Astrocyte (in vitro differentiated cells and primary cell): ENCODE measurements around the gene GPR52. TPM values are rescaled to one million over a fixed set of nuclear protein-coding genes. Genes with fewer than 3 reads are reported as not detected.

ENCODE experiments used
- DNase-seq: peaks from one replicate; pipeline ENCODE4 v3.0.0-alpha.2; 2010; ENCODE audit warnings: low read depth
- FAIRE-seq: peaks from 2 replicates; lab custom pipeline; 2011; peaks lifted over from hg19 to GRCh38; lab: Jason Lieb, UNC
- H2AFZ ChIP-seq: 2 replicates; pipeline ENCODE4 v1.6.0; 2012; ENCODE audit warnings: low read depth, low read length, inconsistent platforms
- H3K27ac ChIP-seq: 2 replicates; pipeline ENCODE4 v1.5.1; 2011; ENCODE audit warnings: low read depth, low read length, inconsistent platforms
- H3K27me3 ChIP-seq: 2 replicates; pipeline ENCODE4 v1.6.0; 2011; ENCODE audit warnings: low read length, inconsistent platforms; ENCODE audit not compliant: insufficient read depth
- H3K36me3 ChIP-seq: 2 replicates; pipeline ENCODE4 v1.5.1; 2011; ENCODE audit warnings: low read length, inconsistent platforms; ENCODE audit not compliant: insufficient read depth
- H3K4me1 ChIP-seq: 2 replicates; pipeline ENCODE4 v1.5.1; 2011; ENCODE audit warnings: low read length, inconsistent platforms; ENCODE audit not compliant: insufficient read depth
- H3K4me2 ChIP-seq: 2 replicates; pipeline ENCODE4 v1.6.0; 2012; ENCODE audit warnings: low read length, inconsistent platforms
- H3K4me3 ChIP-seq: 2 replicates; pipeline ENCODE4 v1.5.1; 2011; ENCODE audit warnings: low read depth, mild to moderate bottlenecking, low read length, inconsistent platforms; ENCODE audit not compliant: insufficient read depth
- H3K79me2 ChIP-seq: 2 replicates; pipeline ENCODE4 v1.6.0; 2012; ENCODE audit warnings: mild to moderate bottlenecking, low read length, inconsistent platforms; ENCODE audit not compliant: insufficient read depth
- H3K9ac ChIP-seq: 2 replicates; pipeline ENCODE4 v1.6.0; 2012; ENCODE audit warnings: mild to moderate bottlenecking, low read length, inconsistent platforms
- H3K9me3 ChIP-seq: 2 replicates; pipeline ENCODE4 v1.5.1; 2012; ENCODE audit warnings: low read depth, mild to moderate bottlenecking, low read length, inconsistent platforms; ENCODE audit not compliant: insufficient read depth
- H4K20me1 ChIP-seq: 2 replicates; pipeline ENCODE4 v1.6.0; 2012; ENCODE audit warnings: low read length, inconsistent platforms; ENCODE audit not compliant: insufficient read depth
- H3K27ac Mint-ChIP-seq: one replicate; pipeline ENCODE4 v1.8.0; 2021; ENCODE audit warnings: mild to moderate bottlenecking, mixed read lengths; ENCODE audit not compliant: unreplicated experiment
- H3K27me3 Mint-ChIP-seq: one replicate; pipeline ENCODE4 v1.8.0; 2021; ENCODE audit warnings: low read depth, mixed read lengths; ENCODE audit not compliant: unreplicated experiment
- H3K36me3 Mint-ChIP-seq: one replicate; pipeline ENCODE4 v1.8.0; 2021; ENCODE audit warnings: low read depth, mixed read lengths; ENCODE audit not compliant: unreplicated experiment
- H3K4me1 Mint-ChIP-seq: one replicate; pipeline ENCODE4 v1.8.0; 2021; ENCODE audit warnings: low read depth, mixed read lengths; ENCODE audit not compliant: unreplicated experiment
- H3K4me3 Mint-ChIP-seq: one replicate; pipeline ENCODE4 v1.8.0; 2021; ENCODE audit warnings: mild to moderate bottlenecking, moderate library complexity, mixed read lengths; ENCODE audit not compliant: unreplicated experiment
- H3K9me3 Mint-ChIP-seq: one replicate; pipeline ENCODE4 v1.8.0; 2021; ENCODE audit warnings: mild to moderate bottlenecking, mixed read lengths; ENCODE audit not compliant: unreplicated experiment
- EZH2 ChIP-seq: IDR thresholded peaks from 2 replicates; pipeline ENCODE4 v1.6.1; 2012; ENCODE audit warnings: mild to moderate bottlenecking, low read length, inconsistent platforms; ENCODE audit not compliant: insufficient read depth
- total RNA-seq: library from RNA; stranded (reverse); gene quantifications from 2 replicates; pipeline ENCODE4 v1.2.1, GENCODE V29; 2021
- TF ChIP-seq, protein P1 (sequence below): IDR thresholded peaks from 2 replicates; pipeline ENCODE4 v1.5.1; 2011; ENCODE audit warnings: low read depth, mild to moderate bottlenecking, inconsistent platforms, low read length, moderate library complexity; ENCODE audit not compliant: insufficient read depth

GPR52 gene
- total RNA-seq, 1 donor from 2014 or later, result 1.1 TPM

DNA sequence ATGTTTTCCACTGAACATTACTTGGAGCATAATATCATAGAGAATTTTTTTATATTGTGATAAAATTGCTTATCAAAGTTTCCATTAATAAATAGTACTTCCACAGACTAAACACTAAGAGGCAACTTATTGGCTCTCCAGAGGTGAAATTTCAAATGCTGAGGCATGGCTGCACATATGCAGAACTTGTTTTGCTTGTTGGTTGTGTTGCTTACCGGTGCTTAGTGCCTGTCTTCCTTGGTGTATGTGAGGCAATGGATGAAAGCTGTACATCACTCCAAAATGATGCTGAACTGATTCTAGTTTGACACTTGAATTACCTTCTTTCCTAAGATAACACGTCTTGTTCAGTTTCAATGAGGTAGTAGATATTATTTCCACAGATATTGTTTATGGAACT is 29.8 kb upstream of the GPR52 start:
- Mint-ChIP-seq H3K36me3 (no peaks in the 10 kb centered on the region), H3K4me1 (no peaks in the 10 kb centered on the region), H3K4me3 (no peak overlapping the region), H3K27me3 (no peaks in the 10 kb centered on the region), H3K9me3 (no peaks in the 10 kb centered on the region), H3K27ac (no peak overlapping the region)
- H3K36me3 ChIP-seq, result no peaks in the 10 kb centered on the region
- no peaks in the 10 kb centered on the region for H3K27me3 ChIP-seq
- DNase-seq (no peak), FAIRE-seq (no peak)
- no peak overlapping the region for H3K4me2 ChIP-seq
- H3K9ac ChIP-seq, result no peak overlapping the region
- H4K20me1 ChIP-seq, result no peaks in the 10 kb centered on the region
- no peaks in the 10 kb centered on the region for H3K9me3 ChIP-seq
- H2AFZ ChIP-seq, result no peak overlapping the region
- no peaks in the 10 kb centered on the region for H3K79me2 ChIP-seq
- H3K4me1 ChIP-seq, result no peaks in the 10 kb centered on the region
- H3K27ac ChIP-seq, result no peak overlapping the region
- TF ChIP-seq EZH2, result no peak
- TF ChIP-seq, protein P1, sequence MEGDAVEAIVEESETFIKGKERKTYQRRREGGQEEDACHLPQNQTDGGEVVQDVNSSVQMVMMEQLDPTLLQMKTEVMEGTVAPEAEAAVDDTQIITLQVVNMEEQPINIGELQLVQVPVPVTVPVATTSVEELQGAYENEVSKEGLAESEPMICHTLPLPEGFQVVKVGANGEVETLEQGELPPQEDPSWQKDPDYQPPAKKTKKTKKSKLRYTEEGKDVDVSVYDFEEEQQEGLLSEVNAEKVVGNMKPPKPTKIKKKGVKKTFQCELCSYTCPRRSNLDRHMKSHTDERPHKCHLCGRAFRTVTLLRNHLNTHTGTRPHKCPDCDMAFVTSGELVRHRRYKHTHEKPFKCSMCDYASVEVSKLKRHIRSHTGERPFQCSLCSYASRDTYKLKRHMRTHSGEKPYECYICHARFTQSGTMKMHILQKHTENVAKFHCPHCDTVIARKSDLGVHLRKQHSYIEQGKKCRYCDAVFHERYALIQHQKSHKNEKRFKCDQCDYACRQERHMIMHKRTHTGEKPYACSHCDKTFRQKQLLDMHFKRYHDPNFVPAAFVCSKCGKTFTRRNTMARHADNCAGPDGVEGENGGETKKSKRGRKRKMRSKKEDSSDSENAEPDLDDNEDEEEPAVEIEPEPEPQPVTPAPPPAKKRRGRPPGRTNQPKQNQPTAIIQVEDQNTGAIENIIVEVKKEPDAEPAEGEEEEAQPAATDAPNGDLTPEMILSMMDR, result no peak
- H3K4me3 ChIP-seq, result no peak overlapping the region

DNA sequence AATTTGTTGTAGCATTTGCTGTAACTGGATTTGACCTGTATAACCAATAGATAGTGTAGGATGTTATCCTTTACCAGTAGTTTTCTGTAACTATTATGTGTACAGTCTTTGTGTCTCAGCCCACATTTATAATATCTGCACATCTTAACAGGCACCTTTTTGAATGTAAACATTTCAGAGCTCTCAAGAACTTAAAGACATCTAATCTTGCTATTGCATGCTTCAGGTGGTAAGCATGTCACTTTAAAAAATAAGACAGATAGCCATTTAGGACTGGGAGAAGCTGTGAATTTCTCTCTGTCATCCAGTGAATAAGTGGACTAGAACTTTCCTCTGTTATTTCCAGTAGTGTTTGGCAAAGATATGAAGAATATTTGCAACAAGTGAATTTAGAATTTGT is 22.6 kb upstream of the GPR52 start:
- Mint-ChIP-seq H3K36me3 (no peaks in the 10 kb centered on the region), H3K4me3 (no peak overlapping the region), H3K27ac (no peak overlapping the region), H3K27me3 (no peaks in the 10 kb centered on the region), H3K4me1 (no peaks in the 10 kb centered on the region), H3K9me3 (no peaks in the 10 kb centered on the region)
- no peaks in the 10 kb centered on the region for H3K9me3 ChIP-seq
- H3K27ac ChIP-seq, result no peak overlapping the region
- H3K79me2 ChIP-seq, result no peaks in the 10 kb centered on the region
- H3K27me3 ChIP-seq, result no peaks in the 10 kb centered on the region
- H3K4me3 ChIP-seq, result no peak overlapping the region
- H3K4me2 ChIP-seq, result no peak overlapping the region
- H3K9ac ChIP-seq, result no peak overlapping the region
- TF ChIP-seq, protein P1, result no peak
- no peak for TF ChIP-seq EZH2
- no peak overlapping the region for H2AFZ ChIP-seq
- DNase-seq (no peak), FAIRE-seq (no peak)
- H3K4me1 ChIP-seq, result no peaks in the 10 kb centered on the region
- no peaks in the 10 kb centered on the region for H4K20me1 ChIP-seq
- H3K36me3 ChIP-seq, result no peaks in the 10 kb centered on the region

DNA sequence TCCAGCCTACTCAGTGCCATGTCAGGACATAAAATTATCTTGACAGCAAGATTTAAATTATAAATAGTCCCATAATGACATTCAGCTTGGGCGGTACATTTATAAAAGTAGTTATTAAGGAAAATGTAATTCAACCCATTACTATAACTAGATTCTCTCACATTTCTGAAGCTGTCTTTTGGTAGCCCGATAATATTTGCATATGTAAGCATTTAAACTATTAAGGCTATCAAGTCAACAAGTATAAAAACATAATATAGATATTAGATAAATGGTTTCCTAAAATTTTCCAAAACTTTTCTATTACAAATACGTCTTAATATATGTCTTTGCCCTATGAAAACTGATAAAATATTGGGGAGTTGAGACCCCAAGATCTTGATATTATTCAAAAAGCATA is 21.6 kb upstream of the GPR52 start:
- no peaks in the 10 kb centered on the region for H3K4me1 Mint-ChIP-seq
- H3K4me3 ChIP-seq, result no peak overlapping the region
- H3K4me1 ChIP-seq, result no peaks in the 10 kb centered on the region
- no peak overlapping the region for H3K4me3 Mint-ChIP-seq
- H4K20me1 ChIP-seq, result no peaks in the 10 kb centered on the region
- H3K27ac ChIP-seq, result no peak overlapping the region
- no peak overlapping the region for H3K9ac ChIP-seq
- H3K36me3 ChIP-seq, result no peaks in the 10 kb centered on the region
- TF ChIP-seq, protein P1, result no peak
- no peak for TF ChIP-seq EZH2
- no peaks in the 10 kb centered on the region for H3K9me3 ChIP-seq
- H2AFZ ChIP-seq, result no peak overlapping the region
- no peak overlapping the region for H3K4me2 ChIP-seq
- no peaks in the 10 kb centered on the region for H3K27me3 Mint-ChIP-seq
- H3K27ac Mint-ChIP-seq, result no peak overlapping the region
- DNase-seq (no peak), FAIRE-seq (no peak)
- no peaks in the 10 kb centered on the region for H3K9me3 Mint-ChIP-seq
- H3K79me2 ChIP-seq, result no peaks in the 10 kb centered on the region
- H3K36me3 Mint-ChIP-seq, result no peaks in the 10 kb centered on the region
- no peaks in the 10 kb centered on the region for H3K27me3 ChIP-seq
